ENCODE results near the gene CUEDC1. TPM values are rescaled to one million over a fixed set of nuclear protein-coding genes. Genes with fewer than 3 reads are reported as not detected.
A peak's percentile ranks its signal among the peaks of the same experiment; 100 is the strongest.

Gene CUEDC1
- polyA plus RNA-seq, 2 of the 4 experiments (the other 2 are of a cell fraction): 44.3 to 90.6 TPM

DNA sequence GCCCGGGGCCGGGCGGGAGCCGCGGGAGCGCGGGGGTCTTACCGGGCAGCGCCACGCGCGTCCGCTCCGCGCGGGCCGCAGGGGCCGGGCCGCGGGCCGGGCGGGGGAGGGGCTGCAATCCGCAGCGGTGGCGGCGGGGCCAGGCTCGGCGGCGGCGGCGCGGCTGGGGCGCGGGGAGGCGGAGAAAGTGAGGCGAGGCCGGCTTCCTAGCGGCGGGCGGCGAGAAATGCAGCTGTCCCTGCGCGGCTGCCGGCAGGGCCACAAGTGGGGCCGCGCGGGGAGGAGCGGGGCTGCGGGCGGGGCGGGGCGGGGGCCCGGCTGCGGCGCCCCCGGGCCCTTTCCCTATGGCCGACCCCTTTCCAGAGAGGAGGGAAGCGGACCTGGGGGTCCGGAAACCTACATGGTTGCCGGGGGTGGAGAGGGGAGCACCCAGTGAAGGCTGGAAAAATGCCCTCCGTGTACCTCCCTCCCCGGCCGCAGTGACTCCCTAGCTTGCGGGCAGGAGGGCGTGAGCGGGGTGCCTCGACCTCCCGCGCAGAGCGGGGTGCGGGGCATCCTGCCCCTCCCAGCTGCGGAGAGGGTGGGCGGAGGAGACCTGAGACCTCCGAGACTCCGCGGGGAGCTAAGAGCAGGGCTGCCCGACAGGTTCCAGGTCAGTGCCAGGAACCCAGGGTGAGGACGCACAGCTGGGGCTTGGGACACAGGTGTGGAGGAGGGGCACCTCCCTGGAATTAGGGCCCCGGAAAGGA lies at the start of gene CUEDC1 (continued):
- TF ChIP-seq, protein P1, sequence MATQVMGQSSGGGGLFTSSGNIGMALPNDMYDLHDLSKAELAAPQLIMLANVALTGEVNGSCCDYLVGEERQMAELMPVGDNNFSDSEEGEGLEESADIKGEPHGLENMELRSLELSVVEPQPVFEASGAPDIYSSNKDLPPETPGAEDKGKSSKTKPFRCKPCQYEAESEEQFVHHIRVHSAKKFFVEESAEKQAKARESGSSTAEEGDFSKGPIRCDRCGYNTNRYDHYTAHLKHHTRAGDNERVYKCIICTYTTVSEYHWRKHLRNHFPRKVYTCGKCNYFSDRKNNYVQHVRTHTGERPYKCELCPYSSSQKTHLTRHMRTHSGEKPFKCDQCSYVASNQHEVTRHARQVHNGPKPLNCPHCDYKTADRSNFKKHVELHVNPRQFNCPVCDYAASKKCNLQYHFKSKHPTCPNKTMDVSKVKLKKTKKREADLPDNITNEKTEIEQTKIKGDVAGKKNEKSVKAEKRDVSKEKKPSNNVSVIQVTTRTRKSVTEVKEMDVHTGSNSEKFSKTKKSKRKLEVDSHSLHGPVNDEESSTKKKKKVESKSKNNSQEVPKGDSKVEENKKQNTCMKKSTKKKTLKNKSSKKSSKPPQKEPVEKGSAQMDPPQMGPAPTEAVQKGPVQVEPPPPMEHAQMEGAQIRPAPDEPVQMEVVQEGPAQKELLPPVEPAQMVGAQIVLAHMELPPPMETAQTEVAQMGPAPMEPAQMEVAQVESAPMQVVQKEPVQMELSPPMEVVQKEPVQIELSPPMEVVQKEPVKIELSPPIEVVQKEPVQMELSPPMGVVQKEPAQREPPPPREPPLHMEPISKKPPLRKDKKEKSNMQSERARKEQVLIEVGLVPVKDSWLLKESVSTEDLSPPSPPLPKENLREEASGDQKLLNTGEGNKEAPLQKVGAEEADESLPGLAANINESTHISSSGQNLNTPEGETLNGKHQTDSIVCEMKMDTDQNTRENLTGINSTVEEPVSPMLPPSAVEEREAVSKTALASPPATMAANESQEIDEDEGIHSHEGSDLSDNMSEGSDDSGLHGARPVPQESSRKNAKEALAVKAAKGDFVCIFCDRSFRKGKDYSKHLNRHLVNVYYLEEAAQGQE (IDR thresholded peaks at IDR 0.05): no peak
- TF ChIP-seq RFX5 (IDR thresholded peaks at IDR 0.05) (no peak), SMC3 (IDR thresholded peaks at IDR 0.05) (peak; percentile 39; the same call in 1 of the 3 replicates), FOXS1 (CRISPR knock-in tag; IDR thresholded peaks at IDR 0.05) (no peak), NFE2L2 (conservative IDR thresholded peaks at IDR 0.05; ENCODE audit: low read length) (no peak), ZSCAN20 (CRISPR knock-in tag; IDR thresholded peaks at IDR 0.05) (no peak), RCOR1 (IDR thresholded peaks at IDR 0.05; ENCODE audit: low read depth, low read length) (no peak), TFCP2L1 (CRISPR knock-in tag; IDR thresholded peaks at IDR 0.05) (no peak), SREBF2 (IDR thresholded peaks at IDR 0.05) (no peak), POLR2AphosphoS2 (conservative IDR thresholded peaks at IDR 0.05; ENCODE audit: low read length) (no peak), HOXA7 (CRISPR knock-in tag; IDR thresholded peaks at IDR 0.05) (no peak), HDAC2 (IDR thresholded peaks at IDR 0.05) (no peak), HOXB13 (CRISPR knock-in tag; IDR thresholded peaks at IDR 0.05; ENCODE audit: low read depth) (peak; percentile 23; the same call in 1 of the 2 replicates), EP300 (IDR thresholded peaks at IDR 0.05) (no peak), ZC3H11A (IDR thresholded peaks at IDR 0.05) (no peak), POLR2A (IDR thresholded peaks at IDR 0.05; ENCODE audit: low read length) (peak; percentile 70), PHF8 (IDR thresholded peaks at IDR 0.05; ENCODE audit: borderline replicate concordance, low read depth) (no peak), EHMT2 (IDR thresholded peaks at IDR 0.05; ENCODE audit: low read depth) (no peak), RAD21 (conservative IDR thresholded peaks at IDR 0.05 in 1 of 2, IDR thresholded peaks at IDR 0.05 in 1 of 2) (peak; percentile 9 to 40; a peak in 2 of 5 replicates), BHLHE40 (IDR thresholded peaks at IDR 0.05; ENCODE audit: low read depth, low read length) (no peak)
- TF ChIP-seq, protein P2, sequence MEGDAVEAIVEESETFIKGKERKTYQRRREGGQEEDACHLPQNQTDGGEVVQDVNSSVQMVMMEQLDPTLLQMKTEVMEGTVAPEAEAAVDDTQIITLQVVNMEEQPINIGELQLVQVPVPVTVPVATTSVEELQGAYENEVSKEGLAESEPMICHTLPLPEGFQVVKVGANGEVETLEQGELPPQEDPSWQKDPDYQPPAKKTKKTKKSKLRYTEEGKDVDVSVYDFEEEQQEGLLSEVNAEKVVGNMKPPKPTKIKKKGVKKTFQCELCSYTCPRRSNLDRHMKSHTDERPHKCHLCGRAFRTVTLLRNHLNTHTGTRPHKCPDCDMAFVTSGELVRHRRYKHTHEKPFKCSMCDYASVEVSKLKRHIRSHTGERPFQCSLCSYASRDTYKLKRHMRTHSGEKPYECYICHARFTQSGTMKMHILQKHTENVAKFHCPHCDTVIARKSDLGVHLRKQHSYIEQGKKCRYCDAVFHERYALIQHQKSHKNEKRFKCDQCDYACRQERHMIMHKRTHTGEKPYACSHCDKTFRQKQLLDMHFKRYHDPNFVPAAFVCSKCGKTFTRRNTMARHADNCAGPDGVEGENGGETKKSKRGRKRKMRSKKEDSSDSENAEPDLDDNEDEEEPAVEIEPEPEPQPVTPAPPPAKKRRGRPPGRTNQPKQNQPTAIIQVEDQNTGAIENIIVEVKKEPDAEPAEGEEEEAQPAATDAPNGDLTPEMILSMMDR (IDR thresholded peaks at IDR 0.05): peak; percentile 33; the same call in 2 of the 3 replicates
- TF ChIP-seq, protein P3, sequence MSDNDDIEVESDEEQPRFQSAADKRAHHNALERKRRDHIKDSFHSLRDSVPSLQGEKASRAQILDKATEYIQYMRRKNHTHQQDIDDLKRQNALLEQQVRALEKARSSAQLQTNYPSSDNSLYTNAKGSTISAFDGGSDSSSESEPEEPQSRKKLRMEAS (IDR thresholded peaks at IDR 0.05): no peak; the same call in none of the 2 replicates
- TF ChIP-seq, protein P4, sequence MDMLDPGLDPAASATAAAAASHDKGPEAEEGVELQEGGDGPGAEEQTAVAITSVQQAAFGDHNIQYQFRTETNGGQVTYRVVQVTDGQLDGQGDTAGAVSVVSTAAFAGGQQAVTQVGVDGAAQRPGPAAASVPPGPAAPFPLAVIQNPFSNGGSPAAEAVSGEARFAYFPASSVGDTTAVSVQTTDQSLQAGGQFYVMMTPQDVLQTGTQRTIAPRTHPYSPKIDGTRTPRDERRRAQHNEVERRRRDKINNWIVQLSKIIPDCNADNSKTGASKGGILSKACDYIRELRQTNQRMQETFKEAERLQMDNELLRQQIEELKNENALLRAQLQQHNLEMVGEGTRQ (IDR thresholded peaks at IDR 0.05): no peak
- TF ChIP-seq, protein P5, sequence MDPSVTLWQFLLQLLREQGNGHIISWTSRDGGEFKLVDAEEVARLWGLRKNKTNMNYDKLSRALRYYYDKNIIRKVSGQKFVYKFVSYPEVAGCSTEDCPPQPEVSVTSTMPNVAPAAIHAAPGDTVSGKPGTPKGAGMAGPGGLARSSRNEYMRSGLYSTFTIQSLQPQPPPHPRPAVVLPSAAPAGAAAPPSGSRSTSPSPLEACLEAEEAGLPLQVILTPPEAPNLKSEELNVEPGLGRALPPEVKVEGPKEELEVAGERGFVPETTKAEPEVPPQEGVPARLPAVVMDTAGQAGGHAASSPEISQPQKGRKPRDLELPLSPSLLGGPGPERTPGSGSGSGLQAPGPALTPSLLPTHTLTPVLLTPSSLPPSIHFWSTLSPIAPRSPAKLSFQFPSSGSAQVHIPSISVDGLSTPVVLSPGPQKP (IDR thresholded peaks at IDR 0.05; ENCODE audit: low read depth, low read length): no peak
- TF ChIP-seq, protein P6, sequence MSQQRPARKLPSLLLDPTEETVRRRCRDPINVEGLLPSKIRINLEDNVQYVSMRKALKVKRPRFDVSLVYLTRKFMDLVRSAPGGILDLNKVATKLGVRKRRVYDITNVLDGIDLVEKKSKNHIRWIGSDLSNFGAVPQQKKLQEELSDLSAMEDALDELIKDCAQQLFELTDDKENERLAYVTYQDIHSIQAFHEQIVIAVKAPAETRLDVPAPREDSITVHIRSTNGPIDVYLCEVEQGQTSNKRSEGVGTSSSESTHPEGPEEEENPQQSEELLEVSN (IDR thresholded peaks at IDR 0.05; ENCODE audit: borderline replicate concordance, low read depth): peak; percentile 37; the same call in 1 of the 2 replicates
